PC-3 (cell line): ENCODE measurements around the gene OR3A2.

Experiments used
- EZH2 ChIP-seq: fragments of 300-600 bp; sonication (generic); IDR thresholded peaks from one replicate; pipeline ENCODE4 v1.6.1; 2017; ENCODE audit warnings: antibody characterized with exemption, mild to moderate bottlenecking, low read length; ENCODE audit not compliant: unreplicated experiment
- TF ChIP-seq, protein P1 (sequence below): fragments of 300-600 bp; sonication (generic); conservative IDR thresholded peaks from 2 replicates; pipeline ENCODE4 v1.5.1; 2017; ENCODE audit warnings: antibody characterized with exemption, low read depth, mild to moderate bottlenecking, low read length

DNA sequence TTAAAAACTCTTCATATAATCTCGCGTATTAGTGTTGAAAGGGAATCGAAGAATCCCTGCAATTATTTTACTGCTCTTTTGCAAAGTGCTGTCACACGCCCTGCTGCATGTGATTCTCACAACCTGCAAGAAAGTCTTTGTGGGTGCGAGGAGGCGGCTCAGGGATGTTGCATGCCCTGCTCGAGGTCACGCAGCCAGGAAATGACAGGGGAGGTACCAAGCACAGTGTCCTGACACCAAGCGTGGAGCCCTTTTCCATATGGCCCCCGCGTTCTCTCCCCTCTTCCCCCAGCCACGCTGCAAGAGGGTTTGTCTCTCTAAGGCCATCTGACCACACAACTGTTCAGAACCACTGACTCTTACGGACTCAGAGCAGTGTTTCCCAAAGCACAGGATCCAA is 125.5 kb downstream of the OR3A2 start:
- TF ChIP-seq, protein P1, sequence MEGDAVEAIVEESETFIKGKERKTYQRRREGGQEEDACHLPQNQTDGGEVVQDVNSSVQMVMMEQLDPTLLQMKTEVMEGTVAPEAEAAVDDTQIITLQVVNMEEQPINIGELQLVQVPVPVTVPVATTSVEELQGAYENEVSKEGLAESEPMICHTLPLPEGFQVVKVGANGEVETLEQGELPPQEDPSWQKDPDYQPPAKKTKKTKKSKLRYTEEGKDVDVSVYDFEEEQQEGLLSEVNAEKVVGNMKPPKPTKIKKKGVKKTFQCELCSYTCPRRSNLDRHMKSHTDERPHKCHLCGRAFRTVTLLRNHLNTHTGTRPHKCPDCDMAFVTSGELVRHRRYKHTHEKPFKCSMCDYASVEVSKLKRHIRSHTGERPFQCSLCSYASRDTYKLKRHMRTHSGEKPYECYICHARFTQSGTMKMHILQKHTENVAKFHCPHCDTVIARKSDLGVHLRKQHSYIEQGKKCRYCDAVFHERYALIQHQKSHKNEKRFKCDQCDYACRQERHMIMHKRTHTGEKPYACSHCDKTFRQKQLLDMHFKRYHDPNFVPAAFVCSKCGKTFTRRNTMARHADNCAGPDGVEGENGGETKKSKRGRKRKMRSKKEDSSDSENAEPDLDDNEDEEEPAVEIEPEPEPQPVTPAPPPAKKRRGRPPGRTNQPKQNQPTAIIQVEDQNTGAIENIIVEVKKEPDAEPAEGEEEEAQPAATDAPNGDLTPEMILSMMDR, result no peak
- TF ChIP-seq EZH2, result no peak
